LNCaP clone FGC (cell line): ENCODE results near the gene XRCC2.

ENCODE experiments used
- DNase-seq: peaks from one replicate; pipeline ENCODE4 v3.0.0-alpha.2; 2011; ENCODE audit warnings: low read depth
- H3K4me3 ChIP-seq: 2 replicates; pipeline ENCODE4 v1.5.1; 2011; ENCODE audit warnings: mild to moderate bottlenecking, low read depth, low read length, control low read depth
- TF ChIP-seq, protein P1 (sequence below): IDR thresholded peaks from 2 replicates; pipeline ENCODE4 v1.5.1; 2012; ENCODE audit warnings: mild to moderate bottlenecking; ENCODE audit not compliant: control insufficient read depth, insufficient read depth; ENCODE audit errors: extremely low read depth

Gene XRCC2

DNA sequence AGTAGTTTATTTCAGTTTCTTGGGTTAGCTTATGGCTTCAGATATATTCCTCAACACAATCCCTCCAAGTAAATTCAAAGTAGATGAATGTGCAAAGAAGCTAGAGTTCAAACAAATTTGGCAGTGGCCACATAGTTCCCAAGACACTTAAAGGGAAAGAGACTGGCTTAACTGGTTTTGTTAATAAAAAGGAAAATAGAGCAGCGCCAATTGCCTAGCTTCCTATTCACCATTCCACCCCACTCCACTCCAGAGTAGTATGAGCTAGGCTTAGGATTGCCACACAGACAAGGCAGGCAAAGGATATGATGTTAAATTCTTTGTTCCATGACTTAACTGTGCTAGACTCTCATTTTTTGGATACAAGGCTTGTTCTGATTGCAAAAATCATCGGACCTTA is 2.0 kb downstream of the XRCC2 start:
- peak; percentile 66 for DNase-seq
- TF ChIP-seq, protein P1, sequence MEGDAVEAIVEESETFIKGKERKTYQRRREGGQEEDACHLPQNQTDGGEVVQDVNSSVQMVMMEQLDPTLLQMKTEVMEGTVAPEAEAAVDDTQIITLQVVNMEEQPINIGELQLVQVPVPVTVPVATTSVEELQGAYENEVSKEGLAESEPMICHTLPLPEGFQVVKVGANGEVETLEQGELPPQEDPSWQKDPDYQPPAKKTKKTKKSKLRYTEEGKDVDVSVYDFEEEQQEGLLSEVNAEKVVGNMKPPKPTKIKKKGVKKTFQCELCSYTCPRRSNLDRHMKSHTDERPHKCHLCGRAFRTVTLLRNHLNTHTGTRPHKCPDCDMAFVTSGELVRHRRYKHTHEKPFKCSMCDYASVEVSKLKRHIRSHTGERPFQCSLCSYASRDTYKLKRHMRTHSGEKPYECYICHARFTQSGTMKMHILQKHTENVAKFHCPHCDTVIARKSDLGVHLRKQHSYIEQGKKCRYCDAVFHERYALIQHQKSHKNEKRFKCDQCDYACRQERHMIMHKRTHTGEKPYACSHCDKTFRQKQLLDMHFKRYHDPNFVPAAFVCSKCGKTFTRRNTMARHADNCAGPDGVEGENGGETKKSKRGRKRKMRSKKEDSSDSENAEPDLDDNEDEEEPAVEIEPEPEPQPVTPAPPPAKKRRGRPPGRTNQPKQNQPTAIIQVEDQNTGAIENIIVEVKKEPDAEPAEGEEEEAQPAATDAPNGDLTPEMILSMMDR, result no peak
- no peak overlapping the region; the same call in 1 of the 2 replicates for H3K4me3 ChIP-seq

DNA sequence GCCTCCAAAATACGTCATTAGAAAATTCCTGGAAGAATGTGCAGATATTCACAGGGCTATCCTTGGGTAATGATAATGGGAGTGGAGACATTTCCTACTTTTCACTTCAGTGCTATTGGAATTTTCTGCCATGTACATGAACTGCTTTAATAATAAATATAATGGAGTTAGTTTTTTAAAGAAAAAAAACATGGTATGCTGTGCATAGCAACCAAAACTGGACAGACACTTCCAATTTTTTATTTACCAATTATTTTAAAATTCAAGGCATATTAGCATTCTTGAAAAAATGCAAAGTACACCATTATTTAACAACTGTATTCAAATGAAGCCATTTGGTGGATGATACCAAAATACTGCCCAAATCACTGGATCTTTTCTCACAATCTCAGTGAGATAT is 3.3 kb downstream of the XRCC2 start:
- H3K4me3 ChIP-seq, result no peak overlapping the region
- TF ChIP-seq, protein P1, result no peak
- no peak for DNase-seq

DNA sequence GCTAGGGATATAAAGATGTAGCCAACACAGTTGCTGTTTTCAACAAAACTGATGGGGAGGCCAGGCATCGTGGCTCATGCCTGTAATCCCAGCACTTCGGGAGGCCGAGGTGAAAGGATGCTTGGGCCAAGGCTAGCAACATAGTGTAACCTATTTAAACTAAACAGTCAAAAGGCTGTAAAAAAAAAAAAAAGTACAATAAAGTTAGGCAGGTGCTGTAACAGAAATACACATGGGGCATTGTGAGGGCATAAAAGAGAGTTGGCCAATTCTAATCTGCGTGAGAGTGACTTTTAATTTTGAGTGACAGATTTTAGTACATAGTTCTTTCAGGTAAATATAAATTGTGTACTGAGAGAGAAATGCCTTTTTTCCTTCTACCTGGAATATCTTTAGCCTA is 6.2 kb downstream of the XRCC2 start:
- no peak overlapping the region for H3K4me3 ChIP-seq
- no peak for DNase-seq
- TF ChIP-seq, protein P1, result no peak

DNA sequence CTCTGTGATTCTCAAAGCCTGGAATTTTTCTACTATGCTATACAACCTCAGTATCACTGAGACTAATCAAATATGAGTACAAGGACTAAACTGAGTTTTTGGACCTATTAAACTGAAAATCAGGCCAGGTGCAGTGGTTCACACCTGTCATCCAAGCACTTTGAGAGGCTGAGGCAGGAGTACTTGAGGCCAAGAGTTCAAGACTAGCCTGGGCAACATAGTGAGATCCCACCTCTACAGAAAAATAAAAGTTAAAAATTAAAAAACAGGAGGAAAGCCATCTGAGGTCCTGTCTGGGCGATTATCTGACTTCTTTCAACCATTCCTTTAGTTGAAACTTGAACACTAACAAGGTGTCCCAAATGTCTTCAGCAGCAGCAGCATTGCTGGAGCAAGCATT is 7.0 kb downstream of the XRCC2 start:
- DNase-seq, result no peak
- H3K4me3 ChIP-seq, result no peak overlapping the region
- TF ChIP-seq, protein P1, result no peak

DNA sequence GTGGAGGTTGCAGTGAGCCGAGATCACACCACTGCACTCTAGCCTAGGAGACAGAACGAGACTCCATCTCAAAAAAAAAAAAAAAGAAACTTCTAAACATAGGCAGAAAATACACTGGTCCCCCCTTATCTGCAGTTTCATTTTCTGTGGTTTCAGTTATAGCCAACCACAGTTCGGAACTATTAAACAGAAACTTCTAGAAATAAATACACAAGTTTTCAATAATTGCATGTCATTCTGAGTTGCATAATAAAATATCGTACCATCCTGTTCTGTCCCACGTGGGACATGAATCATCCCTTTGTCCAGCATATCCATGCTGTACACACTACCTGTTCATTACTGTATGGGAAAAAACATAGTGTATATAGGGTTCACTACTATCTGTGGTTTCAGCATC is 8.0 kb downstream of the XRCC2 start:
- TF ChIP-seq, protein P1, result no peak
- DNase-seq, result no peak
- no peak overlapping the region for H3K4me3 ChIP-seq

GRCh38 chr7:152666078-152666477 is 9.9 kb downstream of the XRCC2 start:
- no peak for DNase-seq
- TF ChIP-seq, protein P1, result no peak

GRCh38 chr7:152664636-152665035 is 11.3 kb downstream of the XRCC2 start:
- no peak overlapping the region for H3K4me3 ChIP-seq
- TF ChIP-seq, protein P1, result no peak
- no peak for DNase-seq

More at GRCh38 chr7:152666078-152666477, 9.9 kb downstream of the XRCC2 start:
- H3K4me3 ChIP-seq, result no peak overlapping the region
